Endothelial cell of umbilical vein (primary cell): ENCODE results near the gene EDN2. TPM values are rescaled to one million over a fixed set of nuclear protein-coding genes. Genes with fewer than 3 reads are reported as not detected.

Experiments
- BruUV-seq: library from RNA; stranded (reverse); fragments of 400-500 nt; replicated peaks from 2 replicates; lab custom pipeline; 2021; lab: Mats Ljungman, UMichigan
- CTCF ChIA-PET: fragments of 300-600, 350-600 bp; sonication (Branson Sonifier 250); formaldehyde crosslinking; loops from one replicate; lab custom pipeline; 2021; ENCODE audit warnings: antibody characterized with exemption, inconsistent platforms; lab: Charles Lee
- POLR2A ChIA-PET: fragments of 300-600, 350-600 bp; sonication (Branson Sonifier 250); formaldehyde crosslinking; loops from one replicate; lab custom pipeline; 2021; ENCODE audit warnings: antibody characterized with exemption, inconsistent platforms; lab: Charles Lee
- DNase-seq: peaks from one replicate; pipeline ENCODE4 v3.0.0-alpha.2; 2011; ENCODE audit warnings: low read depth, low spot score
- FAIRE-seq: peaks from 2 replicates; lab custom pipeline; 2011; peaks lifted over from hg19 to GRCh38; lab: Jason Lieb, UNC
- H2AFZ ChIP-seq: 2 replicates; pipeline ENCODE4 v1.6.0; 2012; ENCODE audit warnings: low read depth, low read length, control low read depth, inconsistent platforms
- H3K27ac ChIP-seq: 2 replicates; pipeline ENCODE4 v1.5.1; 2011; ENCODE audit warnings: low read depth, mild to moderate bottlenecking, control low read depth, low read length, moderate library complexity; ENCODE audit not compliant: insufficient read depth
- H3K27me3 ChIP-seq, 2 experiments: 2 replicates each; pipeline versions ENCODE4 v1.6.0 to v1.6.1; 2011; ENCODE audit warnings: low read length in 2 of 2, mixed read lengths in 1 of 2; ENCODE audit not compliant: control insufficient read depth in 2 of 2, insufficient read depth in 2 of 2
- H3K36me3 ChIP-seq, 2 experiments: 2 replicates in 1 of 2; 3 replicates in 1 of 2; pipeline ENCODE4 v1.5.1; 2011; ENCODE audit warnings: low read length in 2 of 2, mild to moderate bottlenecking in 1 of 2, moderate library complexity in 1 of 2; ENCODE audit not compliant: control insufficient read depth in 2 of 2, insufficient read depth in 2 of 2; ENCODE audit errors: extremely low read depth in 1 of 2
- H3K4me1 ChIP-seq: 3 replicates; pipeline ENCODE4 v1.5.1; 2011; ENCODE audit warnings: mild to moderate bottlenecking, low read length; ENCODE audit not compliant: control insufficient read depth, insufficient read depth; ENCODE audit errors: extremely low read depth
- H3K4me2 ChIP-seq: 2 replicates; pipeline ENCODE4 v1.6.1; 2011; ENCODE audit warnings: low read length, control low read depth, mixed read lengths; ENCODE audit not compliant: insufficient read depth
- H3K4me3 ChIP-seq, 3 experiments: fragments of 200-600 bp in 1 of 3; sonication (generic), shearing (Covaris generic) in 1 of 3; replicated peaks in 1 of 3; 2 replicates each; pipeline ENCODE4 v1.5.1; 2011 to 2016; ENCODE audit warnings: control low read depth in 3 of 3, low read length in 3 of 3, mild to moderate bottlenecking in 2 of 3, inconsistent platforms in 1 of 3, low read depth in 1 of 3, moderate library complexity in 1 of 3; ENCODE audit not compliant: insufficient read depth in 1 of 3
- H3K79me2 ChIP-seq: 2 replicates; pipeline ENCODE4 v1.6.0; 2012; ENCODE audit warnings: low read length, inconsistent platforms; ENCODE audit not compliant: control insufficient read depth, insufficient read depth
- H3K9ac ChIP-seq: replicated peaks from 2 replicates; pipeline ENCODE3; 2011; ENCODE audit warnings: low read length, control low read depth; ENCODE audit not compliant: insufficient read depth; ENCODE audit errors: extremely low read depth
- H3K9me1 ChIP-seq: replicated peaks from 3 replicates; pipeline ENCODE4 v1.6.0; 2011; ENCODE audit warnings: mild to moderate bottlenecking, low read length; ENCODE audit not compliant: control insufficient read depth, insufficient read depth; ENCODE audit errors: extremely low read depth
- H3K9me3 ChIP-seq: replicated peaks from 2 replicates; pipeline ENCODE4 v1.5.1; 2012; ENCODE audit warnings: low read length, inconsistent platforms; ENCODE audit not compliant: control insufficient read depth, insufficient read depth
- H4K20me1 ChIP-seq: replicated peaks from 2 replicates; pipeline ENCODE3; 2011; ENCODE audit warnings: mild to moderate bottlenecking, low read length; ENCODE audit not compliant: control insufficient read depth, insufficient read depth; ENCODE audit errors: extremely low read depth
- EZH2 ChIP-seq: IDR thresholded peaks from 2 replicates; pipeline ENCODE4 v1.6.1; 2012; ENCODE audit warnings: borderline replicate concordance, low read depth, mild to moderate bottlenecking, moderate library complexity, low read length, inconsistent platforms; ENCODE audit not compliant: severe bottlenecking
- FOS ChIP-seq: IDR thresholded peaks from 2 replicates; pipeline ENCODE4 v1.6.1; 2011; ENCODE audit warnings: mild to moderate bottlenecking, low read length, moderate library complexity, borderline replicate concordance; ENCODE audit not compliant: insufficient read depth
- MAX ChIP-seq: IDR thresholded peaks from 2 replicates; pipeline ENCODE4 v1.6.1; 2011; ENCODE audit not compliant: insufficient read depth, insufficient read length
- POLR2AphosphoS5 ChIP-seq: IDR thresholded peaks from 2 replicates; pipeline ENCODE4 v1.6.1; 2012; ENCODE audit warnings: low read depth, mild to moderate bottlenecking, control low read depth, low read length, moderate library complexity; ENCODE audit not compliant: insufficient read depth
- dilution Hi-C: fragments of 300-500 bp; cut with MboI; formaldehyde crosslinking; loops from one replicate; pipeline ENCODE4 v1.15.0; 2019; ENCODE audit warnings: low sequenced_read_pairs; ENCODE audit not compliant: extremely low pct_ligation_motif_present
- intact Hi-C: fragments of 100-400 bp; cut with micrococcal nuclease; formaldehyde crosslinking; loops from one replicate; pipeline ENCODE4 v1.10.0; 2022
- polyA plus RNA-seq, 4 experiments: library from polyadenylated mRNA; depleted of rRNA in 3 of 4; stranded (reverse) in 3 of 4; unstranded in 1 of 4; fragments of >200 nt; gene quantifications; 2 replicates each; pipeline versions ENCODE4 v1.2.1 to v1.2.3, GENCODE V29; 2011 to 2012; ENCODE audit warnings: missing spikeins in 1 of 4
- total RNA-seq: library from RNA; stranded (reverse); gene quantifications from 2 replicates; pipeline ENCODE4 v1.2.3, GENCODE V29; 2021
- TF ChIP-seq, protein P1 (sequence below), 2 donors: IDR thresholded peaks; 1 replicate in 1 of 2; 2 replicates in 1 of 2; pipeline ENCODE4 v1.5.1; 2011; ENCODE audit warnings: low read length in 2 of 2, mild to moderate bottlenecking in 2 of 2, moderate library complexity in 2 of 2, control low read depth in 1 of 2, inconsistent platforms in 1 of 2, low read depth in 1 of 2; ENCODE audit not compliant: insufficient read depth in 1 of 2; ENCODE audit errors: extremely low read depth in 1 of 2

The EDN2 gene
- total and polyA plus RNA-seq, 2 donors (not counting 3 experiments of a cell fraction or from before 2014, with no cell fraction given), result not detected

DNA sequence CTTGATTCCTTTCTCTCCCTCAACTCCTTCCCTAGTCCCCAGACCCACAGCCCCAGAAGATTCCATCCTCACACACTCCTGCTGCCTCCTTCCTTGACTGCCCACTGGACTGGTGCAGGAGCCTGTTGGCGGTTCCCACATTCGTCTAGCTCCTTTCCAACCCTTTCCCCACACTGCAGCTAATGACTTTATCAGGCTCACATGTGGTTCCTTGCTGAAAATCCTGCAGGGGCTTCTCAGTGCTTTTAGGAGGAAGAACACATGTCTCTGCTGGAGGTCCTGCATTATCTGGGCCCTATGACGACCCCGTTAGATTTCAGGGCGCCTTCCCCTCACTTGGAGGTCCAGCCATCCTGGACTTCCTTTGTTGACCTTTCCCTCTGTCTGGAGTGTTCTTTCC is 50.2 kb downstream of the EDN2 start:
- ChIA-PET CTCF (interaction anchor here (0.9 to 5.5 kb wide), 7 partner anchors 16 to 152 kb away, joined by 3 to 79 read pairs (median 5); partner anchors contain the start of gene EDN2), POLR2A (no interaction called here)
- FAIRE-seq (no peak), DNase-seq (no peak)
- Histone ChIP-seq H3K27ac (no peak overlapping the region), H3K36me3 (no peaks in the 10 kb centered on the region), H4K20me1 (no peaks in the 10 kb centered on the region), H3K9ac (no peak overlapping the region), H3K4me2 (no peak overlapping the region), H2AFZ (no peak overlapping the region), H3K4me3 (no peak overlapping the region), H3K79me2 (no peaks in the 10 kb centered on the region), H3K9me1 (no peaks in the 10 kb centered on the region), H3K27me3 (peaks cover 4% of the 10 kb centered on the region in 2 experiments), H3K9me3 (no peaks in the 10 kb centered on the region), H3K4me1 (peaks cover 15% of the 10 kb centered on the region)
- TF ChIP-seq, protein P1, sequence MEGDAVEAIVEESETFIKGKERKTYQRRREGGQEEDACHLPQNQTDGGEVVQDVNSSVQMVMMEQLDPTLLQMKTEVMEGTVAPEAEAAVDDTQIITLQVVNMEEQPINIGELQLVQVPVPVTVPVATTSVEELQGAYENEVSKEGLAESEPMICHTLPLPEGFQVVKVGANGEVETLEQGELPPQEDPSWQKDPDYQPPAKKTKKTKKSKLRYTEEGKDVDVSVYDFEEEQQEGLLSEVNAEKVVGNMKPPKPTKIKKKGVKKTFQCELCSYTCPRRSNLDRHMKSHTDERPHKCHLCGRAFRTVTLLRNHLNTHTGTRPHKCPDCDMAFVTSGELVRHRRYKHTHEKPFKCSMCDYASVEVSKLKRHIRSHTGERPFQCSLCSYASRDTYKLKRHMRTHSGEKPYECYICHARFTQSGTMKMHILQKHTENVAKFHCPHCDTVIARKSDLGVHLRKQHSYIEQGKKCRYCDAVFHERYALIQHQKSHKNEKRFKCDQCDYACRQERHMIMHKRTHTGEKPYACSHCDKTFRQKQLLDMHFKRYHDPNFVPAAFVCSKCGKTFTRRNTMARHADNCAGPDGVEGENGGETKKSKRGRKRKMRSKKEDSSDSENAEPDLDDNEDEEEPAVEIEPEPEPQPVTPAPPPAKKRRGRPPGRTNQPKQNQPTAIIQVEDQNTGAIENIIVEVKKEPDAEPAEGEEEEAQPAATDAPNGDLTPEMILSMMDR (IDR thresholded peaks at IDR 0.05; ENCODE audit: extremely low read depth in 1 of 2, insufficient read depth in 1 of 2, low read depth in 1 of 2, low read length in 2 of 2), result no peak
- TF ChIP-seq EZH2, result no peak
- TF ChIP-seq MAX, result no peak
- no peak for TF ChIP-seq POLR2AphosphoS5
- TF ChIP-seq FOS, result no peak
- intact Hi-C loops (loop anchor here (5.0 kb wide), 1 partner anchor 412 kb away; the partner anchor contains the start of gene SLFNL1), dilution Hi-C loops (no loop called here)
- BruUV-seq, result no TSS peak
